Neural progenitor cell (in vitro differentiated cells): ENCODE measurements around the gene FOXE3. TPM values are rescaled to one million over a fixed set of nuclear protein-coding genes. Genes with fewer than 3 reads are reported as not detected.

ENCODE experiments used
- DNase-seq: peaks from one replicate; pipeline ENCODE4 v3.0.0-alpha.2; 2016; ENCODE audit warnings: low spot score
- H2AFZ ChIP-seq: fragments of 200-600 bp; sonication (generic); replicated peaks from 2 replicates; pipeline ENCODE4 v1.6.1; 2016; ENCODE audit warnings: antibody characterized with exemption
- H3F3A ChIP-seq: fragments of 200-600 bp; sonication (generic); 2 replicates; pipeline ENCODE4 v1.6.1; 2016; ENCODE audit warnings: antibody characterized with exemption, low read depth
- H3K27ac ChIP-seq: fragments of 200-600 bp; sonication (generic); 2 replicates; pipeline ENCODE4 v1.5.1; 2016; ENCODE audit warnings: mild to moderate bottlenecking
- H3K27me3 ChIP-seq: fragments of 200-600 bp; sonication (generic); 2 replicates; pipeline ENCODE4 v1.6.1; 2016; ENCODE audit warnings: mild to moderate bottlenecking, moderate library complexity
- H3K36me3 ChIP-seq: fragments of 200-600 bp; sonication (generic); 2 replicates; pipeline ENCODE4 v1.5.1; 2016
- H3K4me1 ChIP-seq: fragments of 200-600 bp; sonication (generic); 2 replicates; pipeline ENCODE4 v1.6.1; 2016; ENCODE audit warnings: mixed run types
- H3K4me2 ChIP-seq: fragments of 200-600 bp; sonication (generic); 2 replicates; pipeline ENCODE4 v1.6.1; 2016
- H3K4me3 ChIP-seq: fragments of 200-600 bp; sonication (generic); 2 replicates; pipeline ENCODE4 v1.5.1; 2016
- H3K79me2 ChIP-seq: fragments of 200-600 bp; sonication (generic); 2 replicates; pipeline ENCODE4 v1.6.1; 2016; ENCODE audit warnings: low read depth
- H3K9ac ChIP-seq: fragments of 200-600 bp; sonication (generic); 2 replicates; pipeline ENCODE4 v1.6.1; 2016
- H3K9me3 ChIP-seq: fragments of 200-600 bp; sonication (generic); 2 replicates; pipeline ENCODE4 v1.5.1; 2016; ENCODE audit warnings: low read depth
- H4K20me1 ChIP-seq: fragments of 200-600 bp; sonication (generic); 2 replicates; pipeline ENCODE4 v1.6.1; 2016; ENCODE audit warnings: low read depth
- H3K27ac Mint-ChIP-seq: 3 replicates; pipeline ENCODE4 v1.8.0; 2021; ENCODE audit warnings: mixed read lengths
- H3K27me3 Mint-ChIP-seq: 2 replicates; pipeline ENCODE4 v1.8.0; 2022; ENCODE audit warnings: low read depth, mild to moderate bottlenecking, inconsistent platforms, moderate library complexity, mixed read lengths; ENCODE audit not compliant: insufficient read depth
- H3K36me3 Mint-ChIP-seq: 3 replicates; pipeline ENCODE4 v1.8.0; 2021; ENCODE audit warnings: mixed read lengths
- H3K4me1 Mint-ChIP-seq: 3 replicates; pipeline ENCODE4 v1.8.0; 2021; ENCODE audit warnings: mixed read lengths
- H3K4me3 Mint-ChIP-seq: 3 replicates; pipeline ENCODE4 v1.8.0; 2021; ENCODE audit warnings: mild to moderate bottlenecking, moderate library complexity, mixed read lengths
- H3K9me3 Mint-ChIP-seq: 3 replicates; pipeline ENCODE4 v1.8.0; 2020; ENCODE audit warnings: mixed read lengths
- CTCF ChIP-seq: fragments of 200-600 bp; sonication (generic); IDR thresholded peaks from 2 replicates; pipeline ENCODE4 v1.5.1; 2017; ENCODE audit warnings: antibody characterized with exemption, mild to moderate bottlenecking
- EZH2 ChIP-seq: fragments of 200-600 bp; sonication (generic); IDR thresholded peaks from 2 replicates; pipeline ENCODE4 v1.6.1; 2017; ENCODE audit warnings: antibody characterized with exemption, mild to moderate bottlenecking, moderate library complexity
- EZH2phosphoT487 ChIP-seq: fragments of 200-600 bp; sonication (generic); IDR thresholded peaks from 2 replicates; pipeline ENCODE4 v1.6.1; 2017; ENCODE audit warnings: antibody characterized with exemption
- total RNA-seq: library from RNA; depleted of rRNA; stranded (reverse); fragments of >200 nt; gene quantifications from 2 replicates; pipeline ENCODE4 v1.2.3, GENCODE V29; 2015; ENCODE audit warnings: low replicate concordance

The FOXE3 gene
- total RNA-seq, 1 donor from 2014 or later: not detected

GRCh38 chr1:47395433-47395832 lies 20.7 kb upstream of the FOXE3 start:
- H3K27me3 ChIP-seq: peaks cover 65% of the 10 kb centered on the region
- no peak overlapping the region for H3K4me3 ChIP-seq
- H3K27me3 Mint-ChIP-seq: peaks cover 3% of the 10 kb centered on the region
- H3K36me3 Mint-ChIP-seq: no peaks in the 10 kb centered on the region
- no peaks in the 10 kb centered on the region for H3F3A ChIP-seq
- no peaks in the 10 kb centered on the region for H3K36me3 ChIP-seq
- no peaks in the 10 kb centered on the region for H3K9me3 ChIP-seq
- no peak for DNase-seq
- no peaks in the 10 kb centered on the region for H3K9me3 Mint-ChIP-seq
- TF ChIP-seq CTCF (no peak), EZH2 (no peak), EZH2phosphoT487 (no peak)
- no peak overlapping the region for H3K27ac ChIP-seq
- H3K9ac ChIP-seq: no peak overlapping the region
- no peak overlapping the region for H2AFZ ChIP-seq
- no peak overlapping the region for H3K27ac Mint-ChIP-seq
- no peaks in the 10 kb centered on the region for H4K20me1 ChIP-seq
- H3K4me2 ChIP-seq: no peak overlapping the region
- H3K79me2 ChIP-seq: no peaks in the 10 kb centered on the region
- H3K4me1 Mint-ChIP-seq: no peaks in the 10 kb centered on the region
- no peak overlapping the region for H3K4me3 Mint-ChIP-seq
- H3K4me1 ChIP-seq: no peaks in the 10 kb centered on the region

- H3K9me3 Mint-ChIP-seq: no peaks in the 10 kb centered on the region
- Histone ChIP-seq H2AFZ (no peak overlapping the region), H4K20me1 (no peaks in the 10 kb centered on the region), H3K79me2 (no peaks in the 10 kb centered on the region), H3K4me1 (no peaks in the 10 kb centered on the region), H3K4me2 (no peak overlapping the region), H3K4me3 (no peak overlapping the region), H3K36me3 (no peaks in the 10 kb centered on the region), H3K9ac (no peak overlapping the region), H3K9me3 (no peaks in the 10 kb centered on the region), H3K27ac (no peak overlapping the region), H3F3A (no peaks in the 10 kb centered on the region), H3K27me3 (peaks cover 70% of the 10 kb centered on the region)
- H3K27me3 Mint-ChIP-seq: peaks cover 2% of the 10 kb centered on the region
- TF ChIP-seq EZH2: no peak
- no peak for TF ChIP-seq EZH2phosphoT487
- TF ChIP-seq CTCF: no peak
- no peaks in the 10 kb centered on the region for H3K36me3 Mint-ChIP-seq
- H3K4me3 Mint-ChIP-seq: no peak overlapping the region
- no peaks in the 10 kb centered on the region for H3K4me1 Mint-ChIP-seq
- no peak for DNase-seq
- no peak overlapping the region for H3K27ac Mint-ChIP-seq
Measured at GRCh38 chr1:47396671-47397196, 19.4 kb upstream of the FOXE3 start.

- Mint-ChIP-seq H3K27me3 (peaks cover 7% of the 10 kb centered on the region), H3K27ac (no peak overlapping the region), H3K9me3 (no peaks in the 10 kb centered on the region), H3K4me3 (no peak overlapping the region), H3K36me3 (no peaks in the 10 kb centered on the region), H3K4me1 (no peaks in the 10 kb centered on the region)
- Histone ChIP-seq H3K4me2 (no peak overlapping the region), H3K4me3 (no peak overlapping the region), H3K27me3 (peaks cover 70% of the 10 kb centered on the region), H3K79me2 (no peaks in the 10 kb centered on the region), H3K9me3 (no peaks in the 10 kb centered on the region), H3K27ac (no peak overlapping the region), H3K36me3 (no peaks in the 10 kb centered on the region), H3F3A (no peaks in the 10 kb centered on the region), H3K4me1 (no peaks in the 10 kb centered on the region), H4K20me1 (no peaks in the 10 kb centered on the region), H3K9ac (no peak overlapping the region), H2AFZ (no peak overlapping the region)
- TF ChIP-seq EZH2phosphoT487 (no peak), EZH2 (no peak), CTCF (no peak)
- DNase-seq: no peak
Measured at GRCh38 chr1:47399138-47399845, 16.8 kb upstream of the FOXE3 start.
